Activated CD8-positive, alpha-beta memory T cell treated with anti-CD3 and anti-CD28 coated beads for 48 hours (primary cell): ENCODE results near the gene KLHL22.
"Not testable (repeated sequence)": the region's sequence is repeated elsewhere in the genome, so short reads cannot be mapped to it uniquely, and the experiment has no call there.

Experiments
- DNase-seq, 3 experiments: peaks; one replicate each; pipeline ENCODE4 v3.0.0-alpha.2; 2020; ENCODE audit warnings: low read depth in 2 of 3, low spot score in 2 of 3

Gene KLHL22

GRCh38 chr22:20402960-20403778 lies 92.4 kb downstream of the KLHL22 start:
- no peak for DNase-seq

GRCh38 chr22:20401376-20402014 lies 94.1 kb downstream of the KLHL22 start:
- DNase-seq, result no peak

GRCh38 chr22:20400606-20401375 lies 94.8 kb downstream of the KLHL22 start:
- no peak for DNase-seq

GRCh38 chr22:20399866-20400605 lies 95.6 kb downstream of the KLHL22 start:
- no peak for DNase-seq

- DNase-seq, result no peak
These were observed 97.2 kb downstream of the KLHL22 start for GRCh38 chr22:20398420-20398819.

GRCh38 chr22:20397498-20397897 lies 98.1 kb downstream of the KLHL22 start:
- no peak for DNase-seq

GRCh38 chr22:20396639-20397038 lies 99.0 kb downstream of the KLHL22 start:
- DNase-seq, result no peak

- DNase-seq, result no peak
These were observed 99.7 kb downstream of the KLHL22 start for GRCh38 chr22:20395907-20396287.

- no peak for DNase-seq
These were observed 100.3 kb downstream of the KLHL22 start for GRCh38 chr22:20395181-20395906.

GRCh38 chr22:20393705-20394476 lies 101.7 kb downstream of the KLHL22 start, which contains the start of gene ZNF74:
ZNF74 (plus strand) TSS chr22:20394151; CDS start chr22:20394629, 478 bp downstream.
- peak; percentile 50 to 59 (median 52) for DNase-seq

- DNase-seq, result no peak
These were observed 102.5 kb downstream of the KLHL22 start for GRCh38 chr22:20392983-20393704.

- not testable (repeated sequence) for DNase-seq
These were observed 103.2 kb downstream of the KLHL22 start for GRCh38 chr22:20392365-20392881.
